Lower lobe of right lung (tissue), 2 donors: ENCODE measurements around the gene BATF2. TPM values are rescaled to one million over a fixed set of nuclear protein-coding genes. Genes with fewer than 3 reads are reported as not detected.

ENCODE experiments used
- ATAC-seq, 2 donors: fragments of 200-7000 bp; cut with Tn5 transposase; one replicate each; pipeline ENCODE4 v1.9.1; 2020 to 2022; ENCODE audit warnings: mild to moderate bottlenecking in 2 of 2, moderate library complexity in 2 of 2
- DNase-seq: peaks from one replicate; pipeline ENCODE4 v3.0.0-alpha.2; 2020
- H3K27ac ChIP-seq: fragments of 200-600 bp; one replicate; pipeline ENCODE4 v1.8.0; 2022
- H3K27me3 ChIP-seq: fragments of 200-600 bp; one replicate; pipeline ENCODE4 v1.8.0; 2022; ENCODE audit warnings: low read depth
- H3K36me3 ChIP-seq: fragments of 200-600 bp; one replicate; pipeline ENCODE4 v1.8.0; 2022; ENCODE audit warnings: mild to moderate bottlenecking
- H3K4me1 ChIP-seq: fragments of 200-600 bp; one replicate; pipeline ENCODE4 v1.8.0; 2022
- H3K4me3 ChIP-seq: fragments of 200-600 bp; one replicate; pipeline ENCODE4 v1.8.0; 2022; ENCODE audit warnings: mild to moderate bottlenecking
- H3K9me3 ChIP-seq: fragments of 200-600 bp; one replicate; pipeline ENCODE4 v1.8.0; 2022
- intact Hi-C: fragments of 100-400 bp; cut with DNase I; formaldehyde crosslinking; loops from one replicate; pipeline ENCODE4 v1.11.0; 2022
- microRNA-seq: library from miRNA; unstranded; fragments of <30 nt; microRNA quantifications from one replicate; pipeline ENCODE4 v1.2.0, GENCODE V29; 2020; ENCODE audit warnings: borderline number of aligned reads
- total RNA-seq: library from RNA; stranded (reverse); fragmentation: NEBNext Ultra II Directional; extraction: Animal tissue kit (Norgen Biotek cat#: 25700); gene quantifications from one replicate; pipeline ENCODE4 v1.2.1, GENCODE V29; 2021
- TF ChIP-seq, protein P1 (sequence below): fragments of 200-600 bp; IDR thresholded peaks from one replicate; pipeline ENCODE4 v1.8.0; 2022; ENCODE audit warnings: antibody characterized with exemption, mild to moderate bottlenecking
- donor health status: DM: no; HTN: yes; CAD: no; lungs with severe emphysema.

The BATF2 gene
- total RNA-seq, 1 donor from 2014 or later, result 8.6 TPM

DNA sequence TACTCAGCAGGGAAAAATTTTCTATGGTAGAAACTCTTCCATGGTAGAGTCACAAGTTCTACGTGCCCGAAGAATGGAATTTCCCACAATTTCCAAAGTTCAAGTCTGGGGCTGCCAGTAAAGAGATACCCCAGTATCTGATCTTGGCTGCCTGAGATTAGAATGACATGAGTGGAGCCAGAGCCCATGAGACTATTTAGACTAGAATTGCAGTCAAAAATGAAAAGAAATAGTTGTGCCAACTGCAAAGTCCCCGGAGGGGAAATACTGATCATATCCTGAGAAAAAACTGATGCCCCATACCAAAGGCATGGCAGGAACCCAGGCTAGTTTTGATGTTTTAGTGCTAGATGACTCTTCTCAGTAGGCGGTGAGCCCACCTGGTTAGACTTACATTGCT is 36.1 kb downstream of the BATF2 start:
- Histone ChIP-seq H3K4me3 (no peak overlapping the region), H3K27ac (no peak overlapping the region), H3K27me3 (no peaks in the 10 kb centered on the region), H3K4me1 (no peaks in the 10 kb centered on the region), H3K9me3 (no peaks in the 10 kb centered on the region), H3K36me3 (no peaks in the 10 kb centered on the region)
- DNase-seq (no peak), ATAC-seq (no peak)
- intact Hi-C loops, result no loop called here
- TF ChIP-seq, protein P1, sequence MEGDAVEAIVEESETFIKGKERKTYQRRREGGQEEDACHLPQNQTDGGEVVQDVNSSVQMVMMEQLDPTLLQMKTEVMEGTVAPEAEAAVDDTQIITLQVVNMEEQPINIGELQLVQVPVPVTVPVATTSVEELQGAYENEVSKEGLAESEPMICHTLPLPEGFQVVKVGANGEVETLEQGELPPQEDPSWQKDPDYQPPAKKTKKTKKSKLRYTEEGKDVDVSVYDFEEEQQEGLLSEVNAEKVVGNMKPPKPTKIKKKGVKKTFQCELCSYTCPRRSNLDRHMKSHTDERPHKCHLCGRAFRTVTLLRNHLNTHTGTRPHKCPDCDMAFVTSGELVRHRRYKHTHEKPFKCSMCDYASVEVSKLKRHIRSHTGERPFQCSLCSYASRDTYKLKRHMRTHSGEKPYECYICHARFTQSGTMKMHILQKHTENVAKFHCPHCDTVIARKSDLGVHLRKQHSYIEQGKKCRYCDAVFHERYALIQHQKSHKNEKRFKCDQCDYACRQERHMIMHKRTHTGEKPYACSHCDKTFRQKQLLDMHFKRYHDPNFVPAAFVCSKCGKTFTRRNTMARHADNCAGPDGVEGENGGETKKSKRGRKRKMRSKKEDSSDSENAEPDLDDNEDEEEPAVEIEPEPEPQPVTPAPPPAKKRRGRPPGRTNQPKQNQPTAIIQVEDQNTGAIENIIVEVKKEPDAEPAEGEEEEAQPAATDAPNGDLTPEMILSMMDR, result no peak

DNA sequence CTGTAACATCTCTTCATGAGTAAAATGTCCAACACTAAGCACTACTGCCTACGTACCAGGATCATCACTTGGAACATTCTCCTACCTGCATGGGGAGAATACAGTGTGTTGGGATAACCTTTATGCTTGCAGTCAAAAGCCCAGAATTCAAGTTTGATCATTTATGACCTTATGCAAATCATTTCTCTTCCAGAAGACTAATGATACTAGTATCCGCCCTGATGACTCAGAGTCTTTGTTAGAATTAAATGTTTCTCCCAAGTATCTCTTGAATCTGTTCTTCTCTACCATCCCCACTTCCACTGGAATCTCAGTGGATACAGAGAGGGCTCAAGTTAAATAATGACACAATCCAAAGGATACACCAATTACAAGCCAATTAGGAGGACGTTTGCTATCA is 37.3 kb downstream of the BATF2 start:
- H3K27ac ChIP-seq, result no peak overlapping the region
- intact Hi-C loops, result no loop called here
- no peaks in the 10 kb centered on the region for H3K4me1 ChIP-seq
- H3K27me3 ChIP-seq, result no peaks in the 10 kb centered on the region
- TF ChIP-seq, protein P1, result no peak
- DNase-seq (no peak), ATAC-seq (no peak)
- no peak overlapping the region for H3K4me3 ChIP-seq
- no peaks in the 10 kb centered on the region for H3K9me3 ChIP-seq
- H3K36me3 ChIP-seq, result no peaks in the 10 kb centered on the region

DNA sequence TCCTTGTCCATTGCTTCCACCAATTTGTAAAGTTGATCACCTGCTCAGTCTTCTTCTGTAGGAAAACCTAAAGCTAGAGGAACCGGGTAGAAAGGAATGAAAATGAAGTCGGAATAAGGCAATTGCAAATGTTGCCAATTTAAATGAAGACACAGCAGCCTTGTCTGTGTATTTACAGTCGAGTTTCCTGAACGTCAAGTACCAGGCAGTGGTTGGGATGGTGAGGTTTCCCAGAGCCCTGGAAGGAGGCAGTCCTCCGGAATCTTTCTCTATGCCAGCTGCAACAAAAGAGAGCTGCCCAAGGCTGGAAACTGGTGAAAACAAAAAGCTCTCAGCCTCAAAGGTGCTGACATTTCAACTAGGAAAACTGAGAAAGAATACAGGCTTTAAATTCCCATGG is 42.6 kb downstream of the BATF2 start:
- H3K4me3 ChIP-seq, result no peak overlapping the region
- no peaks in the 10 kb centered on the region for H3K9me3 ChIP-seq
- no peaks in the 10 kb centered on the region for H3K4me1 ChIP-seq
- intact Hi-C loops, result no loop called here
- ATAC-seq, result peak in 1 of 2 donors; percentile 60
- H3K27ac ChIP-seq, result no peak overlapping the region
- H3K36me3 ChIP-seq, result no peaks in the 10 kb centered on the region
- no peak for DNase-seq
- TF ChIP-seq, protein P1, result no peak
- no peaks in the 10 kb centered on the region for H3K27me3 ChIP-seq

DNA sequence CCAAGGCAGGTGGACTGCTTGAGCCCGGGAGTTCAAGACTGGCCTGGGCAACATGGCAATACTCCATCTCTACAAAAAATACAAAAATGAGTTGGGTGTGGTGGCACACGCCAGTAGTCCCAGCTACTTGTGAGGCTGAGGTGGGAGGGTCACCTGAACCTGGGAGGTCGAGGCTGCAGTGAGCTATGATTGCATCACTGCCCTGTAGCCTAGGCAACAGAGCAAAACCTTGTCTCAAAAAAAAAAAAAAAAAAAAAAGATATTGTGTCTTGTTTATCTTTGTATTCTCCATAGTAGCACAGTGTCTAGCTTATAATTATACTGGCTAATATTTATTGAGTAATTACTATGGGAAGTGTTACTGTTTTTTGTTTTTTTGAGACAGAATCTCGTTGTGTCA is 45.2 kb downstream of the BATF2 start:
- no peaks in the 10 kb centered on the region for H3K9me3 ChIP-seq
- TF ChIP-seq, protein P1, result no peak
- no peak overlapping the region for H3K27ac ChIP-seq
- H3K36me3 ChIP-seq, result no peaks in the 10 kb centered on the region
- H3K4me3 ChIP-seq, result no peak overlapping the region
- H3K4me1 ChIP-seq, result no peaks in the 10 kb centered on the region
- intact Hi-C loops, result no loop called here
- H3K27me3 ChIP-seq, result no peaks in the 10 kb centered on the region
- no peak for ATAC-seq
- DNase-seq, result no peak

DNA sequence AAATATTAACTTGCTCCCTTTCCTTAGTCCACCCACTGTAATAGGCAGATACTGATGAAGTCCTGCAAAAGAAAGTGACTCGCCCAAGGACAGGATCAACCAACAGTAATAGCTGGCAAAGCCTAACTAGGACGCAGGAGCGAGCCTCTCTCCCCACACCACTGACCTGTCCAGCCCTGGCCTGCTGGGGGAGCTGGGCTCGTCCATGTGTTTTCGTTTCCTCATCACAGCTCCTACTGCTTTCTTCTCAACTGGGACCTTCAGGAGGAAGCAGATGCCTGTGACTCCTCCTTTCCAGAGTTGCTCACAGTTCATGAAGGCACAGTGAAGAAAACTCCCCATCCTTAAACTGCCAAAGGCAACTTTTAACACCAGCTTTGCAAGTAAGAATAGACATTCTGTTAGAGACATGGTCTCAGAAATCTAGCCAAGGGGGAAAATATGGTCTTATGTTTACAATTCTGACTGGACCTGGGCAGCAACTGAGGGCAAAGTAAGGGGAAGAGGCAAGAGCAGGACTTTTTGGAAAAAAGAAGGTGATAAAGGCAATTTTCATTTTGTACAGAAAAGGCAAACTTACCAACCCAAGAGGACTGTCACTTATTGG is 49.5 kb downstream of the BATF2 start:
- ATAC-seq, result peak in 1 of 2 donors; percentile 45
- Histone ChIP-seq H3K36me3 (no peaks in the 10 kb centered on the region), H3K9me3 (no peaks in the 10 kb centered on the region), H3K27me3 (no peaks in the 10 kb centered on the region), H3K27ac (no peak overlapping the region), H3K4me1 (no peaks in the 10 kb centered on the region), H3K4me3 (no peak overlapping the region)
- intact Hi-C loops, result no loop called here
- no peak for DNase-seq
- TF ChIP-seq, protein P1, result peak; percentile 24

Small RNAs within 50 kb of the gene (microRNA-seq; reads per million reads assigned to microRNA genes)
- not detected for gene MIR6879

Other genes with a start within 250 kb of the BATF2 start
- 2.6 TPM for gene PYGM, start 237.0 kb downstream of the BATF2 start, total RNA-seq
- 269 TPM for gene SF1, start 218.4 kb downstream of the BATF2 start, total RNA-seq
- 29.1 TPM for gene MAP4K2, start 193.8 kb downstream of the BATF2 start, total RNA-seq
- gene MEN1, start 186.4 kb downstream of the BATF2 start, total RNA-seq, result 22.7 TPM
- 16.3 TPM for gene CDC42BPG, start 152.3 kb downstream of the BATF2 start, total RNA-seq
- 73.4 TPM for gene EHD1, start 118.3 kb downstream of the BATF2 start, total RNA-seq
- gene ATG2A, start 79.8 kb downstream of the BATF2 start, total RNA-seq, result 21.7 TPM
- gene PPP2R5B, start 72.3 kb downstream of the BATF2 start, total RNA-seq, result 23.9 TPM
- gene GPHA2, start 61.1 kb downstream of the BATF2 start, total RNA-seq, result not detected
- not detected for gene MAJIN, start 24.9 kb downstream of the BATF2 start, total RNA-seq
- gene ARL2, start 17.2 kb upstream of the BATF2 start, total RNA-seq, result 74.1 TPM
- 25.4 TPM for gene SNX15, start 30.5 kb upstream of the BATF2 start, total RNA-seq
- 12.6 TPM for gene SAC3D1, start 44.2 kb upstream of the BATF2 start, total RNA-seq
- 12.2 TPM for gene NAALADL1, start 61.6 kb upstream of the BATF2 start, total RNA-seq
- 2.8 TPM for gene CDCA5, start 87.1 kb upstream of the BATF2 start, total RNA-seq
- 29.0 TPM for gene ZFPL1, start 87.3 kb upstream of the BATF2 start, total RNA-seq
- 94.9 TPM for gene VPS51, start 99.2 kb upstream of the BATF2 start, total RNA-seq
- gene TM7SF2, start 114.9 kb upstream of the BATF2 start, total RNA-seq, result 38.8 TPM
- gene ZNHIT2, start 120.7 kb upstream of the BATF2 start, total RNA-seq, result 9.5 TPM
- 766 TPM for gene FAU, start 125.2 kb upstream of the BATF2 start, total RNA-seq
- gene MRPL49, start 125.3 kb upstream of the BATF2 start, total RNA-seq, result 40.8 TPM
- 68.1 TPM for gene SYVN1, start 137.5 kb upstream of the BATF2 start, total RNA-seq
- gene SPDYC, start 173.3 kb upstream of the BATF2 start, total RNA-seq, result not detected
- 176 TPM for gene CAPN1, start 185.0 kb upstream of the BATF2 start, total RNA-seq